Bronchial epithelial cell (primary cell): ENCODE data around the gene RELCH. TPM values are rescaled to one million over a fixed set of nuclear protein-coding genes. Genes with fewer than 3 reads are reported as not detected.
A peak's percentile ranks its signal among the peaks of the same experiment; 100 is the strongest.

Experiments used
- DNase-seq: peaks from one replicate; pipeline ENCODE4 v3.0.0-alpha.2; 2010; ENCODE audit warnings: low read depth
- FAIRE-seq: peaks from 2 replicates; lab custom pipeline; 2011; peaks lifted over from hg19 to GRCh38; lab: Jason Lieb, UNC
- H3K27me3 ChIP-seq: 2 replicates; pipeline ENCODE4 v1.5.1; 2011; ENCODE audit warnings: low read length; ENCODE audit not compliant: control insufficient read depth, insufficient read depth
- H3K36me3 ChIP-seq: 2 replicates; pipeline ENCODE4 v1.5.1; 2011; ENCODE audit warnings: low read length; ENCODE audit not compliant: control insufficient read depth, insufficient read depth
- H3K4me3 ChIP-seq: 2 replicates; pipeline ENCODE4 v1.5.1; 2011; ENCODE audit warnings: mild to moderate bottlenecking, low read depth, low read length, control low read depth
- total RNA-seq: library from RNA; depleted of rRNA; stranded (reverse); fragments of >200 nt; gene quantifications from 2 replicates; pipeline ENCODE4 v1.2.1, GENCODE V29; 2014
- TF ChIP-seq, protein P1 (sequence below): IDR thresholded peaks from 2 replicates; pipeline ENCODE4 v1.5.1; 2011; ENCODE audit warnings: mild to moderate bottlenecking, moderate library complexity, low read length, control low read depth, inconsistent platforms; ENCODE audit not compliant: insufficient read depth, severe bottlenecking

Gene RELCH
- total RNA-seq, 1 donor from 2014 or later = 29.5 TPM

DNA sequence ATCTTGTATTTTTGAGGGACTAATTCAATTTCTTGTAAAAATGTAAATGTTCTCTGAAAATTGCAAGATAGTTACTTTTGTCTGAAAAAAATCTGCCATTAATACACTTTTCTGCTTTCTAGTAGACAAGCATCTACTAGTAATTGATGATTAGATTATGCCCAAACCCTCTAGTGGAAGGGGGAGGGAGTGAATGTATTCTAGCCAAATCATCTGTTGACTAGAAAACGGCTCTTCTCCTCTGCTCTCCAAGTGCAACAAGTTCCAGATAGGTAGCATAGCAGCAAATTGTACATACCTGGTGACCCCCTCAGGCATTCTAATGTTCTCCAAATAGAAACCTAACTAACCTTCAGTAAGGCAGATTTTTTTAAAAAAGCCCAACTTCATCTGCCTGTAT, 58.6 kb downstream of the RELCH start:
- DNase-seq (no peak), FAIRE-seq (no peak)
- H3K36me3 ChIP-seq = no peaks in the 10 kb centered on the region
- no peaks in the 10 kb centered on the region for H3K27me3 ChIP-seq
- TF ChIP-seq, protein P1, sequence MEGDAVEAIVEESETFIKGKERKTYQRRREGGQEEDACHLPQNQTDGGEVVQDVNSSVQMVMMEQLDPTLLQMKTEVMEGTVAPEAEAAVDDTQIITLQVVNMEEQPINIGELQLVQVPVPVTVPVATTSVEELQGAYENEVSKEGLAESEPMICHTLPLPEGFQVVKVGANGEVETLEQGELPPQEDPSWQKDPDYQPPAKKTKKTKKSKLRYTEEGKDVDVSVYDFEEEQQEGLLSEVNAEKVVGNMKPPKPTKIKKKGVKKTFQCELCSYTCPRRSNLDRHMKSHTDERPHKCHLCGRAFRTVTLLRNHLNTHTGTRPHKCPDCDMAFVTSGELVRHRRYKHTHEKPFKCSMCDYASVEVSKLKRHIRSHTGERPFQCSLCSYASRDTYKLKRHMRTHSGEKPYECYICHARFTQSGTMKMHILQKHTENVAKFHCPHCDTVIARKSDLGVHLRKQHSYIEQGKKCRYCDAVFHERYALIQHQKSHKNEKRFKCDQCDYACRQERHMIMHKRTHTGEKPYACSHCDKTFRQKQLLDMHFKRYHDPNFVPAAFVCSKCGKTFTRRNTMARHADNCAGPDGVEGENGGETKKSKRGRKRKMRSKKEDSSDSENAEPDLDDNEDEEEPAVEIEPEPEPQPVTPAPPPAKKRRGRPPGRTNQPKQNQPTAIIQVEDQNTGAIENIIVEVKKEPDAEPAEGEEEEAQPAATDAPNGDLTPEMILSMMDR = peak; percentile 10
- H3K4me3 ChIP-seq = no peak overlapping the region

GRCh38 chr18:62248313-62248712, 61.3 kb downstream of the RELCH start:
- DNase-seq (no peak), FAIRE-seq (no peak)
- Histone ChIP-seq H3K27me3 (no peaks in the 10 kb centered on the region), H3K36me3 (peaks cover 3% of the 10 kb centered on the region), H3K4me3 (no peak overlapping the region)
- TF ChIP-seq, protein P1 = no peak

- Histone ChIP-seq H3K27me3 (no peaks in the 10 kb centered on the region), H3K36me3 (peaks cover 3% of the 10 kb centered on the region), H3K4me3 (no peak overlapping the region)
- TF ChIP-seq, protein P1 = peak; percentile 52
- DNase-seq = peak; percentile 80
- FAIRE-seq = no peak
Observed at GRCh38 chr18:62249478-62250097, 62.5 kb downstream of the RELCH start.

- TF ChIP-seq, protein P1 = no peak
- Histone ChIP-seq H3K36me3 (peaks cover 4% of the 10 kb centered on the region), H3K4me3 (no peak overlapping the region), H3K27me3 (no peaks in the 10 kb centered on the region)
- no peak for FAIRE-seq
- no peak for DNase-seq
Observed at GRCh38 chr18:62250475-62250874, 63.4 kb downstream of the RELCH start.

DNA sequence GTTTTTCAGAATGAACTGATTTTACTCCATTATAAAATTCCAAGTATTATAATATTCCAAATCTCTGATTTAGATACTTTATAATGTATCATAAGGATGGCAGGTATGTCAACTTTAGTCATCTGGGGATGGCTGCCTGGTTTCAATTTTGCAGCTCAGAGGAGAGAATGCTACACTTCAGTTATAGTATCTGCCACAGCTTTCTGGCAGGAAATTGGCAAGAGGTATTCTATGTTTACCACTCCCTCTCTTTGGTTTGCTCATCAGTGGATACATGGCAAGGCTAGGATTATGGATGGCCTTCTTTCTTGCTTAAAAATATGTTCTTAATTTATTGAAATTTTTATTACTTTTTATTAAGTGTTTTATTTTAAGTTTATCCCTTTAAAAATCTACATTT, 71.0 kb downstream of the RELCH start:
- no peaks in the 10 kb centered on the region for H3K27me3 ChIP-seq
- DNase-seq (no peak), FAIRE-seq (no peak)
- H3K36me3 ChIP-seq = peaks cover 11% of the 10 kb centered on the region
- no peak overlapping the region for H3K4me3 ChIP-seq
- TF ChIP-seq, protein P1 = no peak

DNA sequence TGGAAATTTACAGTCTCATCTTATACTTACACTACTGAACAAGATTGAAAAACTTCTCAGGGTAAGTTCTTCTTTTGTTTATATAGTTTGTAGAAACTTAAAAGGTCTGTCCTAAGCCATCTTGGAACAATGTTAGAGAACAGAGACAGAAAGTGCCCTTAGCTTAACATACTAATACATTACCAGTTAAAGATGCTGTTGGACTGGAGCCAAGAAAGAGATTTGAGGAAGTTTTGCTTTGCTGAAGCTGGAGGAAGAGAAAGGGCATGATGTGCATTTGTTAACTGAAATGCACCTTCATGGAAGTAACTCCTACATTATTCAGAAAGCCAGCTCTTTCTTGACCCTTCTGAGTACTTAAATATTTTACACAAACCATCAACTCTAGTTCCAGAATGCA, 71.6 kb downstream of the RELCH start:
- DNase-seq = no peak
- FAIRE-seq = no peak
- no peaks in the 10 kb centered on the region for H3K27me3 ChIP-seq
- TF ChIP-seq, protein P1 = no peak
- H3K36me3 ChIP-seq = peaks cover 11% of the 10 kb centered on the region
- no peak overlapping the region for H3K4me3 ChIP-seq
